Stimulated activated CD8-positive, alpha-beta memory T cell treated with anti-CD3 and anti-CD28 coated beads, Interleukin-7, amount 100 ng/mL, for 24 hours (primary cell): Measurements from ENCODE around the gene PDAP1.
"Not testable (repeated sequence)": the region's sequence is repeated elsewhere in the genome, so short reads cannot be mapped to it uniquely, and the experiment has no call there.

Experiments used
- DNase-seq: peaks from one replicate; pipeline ENCODE4 v3.0.0-alpha.2; 2020; ENCODE audit warnings: low read depth

Gene PDAP1

DNA sequence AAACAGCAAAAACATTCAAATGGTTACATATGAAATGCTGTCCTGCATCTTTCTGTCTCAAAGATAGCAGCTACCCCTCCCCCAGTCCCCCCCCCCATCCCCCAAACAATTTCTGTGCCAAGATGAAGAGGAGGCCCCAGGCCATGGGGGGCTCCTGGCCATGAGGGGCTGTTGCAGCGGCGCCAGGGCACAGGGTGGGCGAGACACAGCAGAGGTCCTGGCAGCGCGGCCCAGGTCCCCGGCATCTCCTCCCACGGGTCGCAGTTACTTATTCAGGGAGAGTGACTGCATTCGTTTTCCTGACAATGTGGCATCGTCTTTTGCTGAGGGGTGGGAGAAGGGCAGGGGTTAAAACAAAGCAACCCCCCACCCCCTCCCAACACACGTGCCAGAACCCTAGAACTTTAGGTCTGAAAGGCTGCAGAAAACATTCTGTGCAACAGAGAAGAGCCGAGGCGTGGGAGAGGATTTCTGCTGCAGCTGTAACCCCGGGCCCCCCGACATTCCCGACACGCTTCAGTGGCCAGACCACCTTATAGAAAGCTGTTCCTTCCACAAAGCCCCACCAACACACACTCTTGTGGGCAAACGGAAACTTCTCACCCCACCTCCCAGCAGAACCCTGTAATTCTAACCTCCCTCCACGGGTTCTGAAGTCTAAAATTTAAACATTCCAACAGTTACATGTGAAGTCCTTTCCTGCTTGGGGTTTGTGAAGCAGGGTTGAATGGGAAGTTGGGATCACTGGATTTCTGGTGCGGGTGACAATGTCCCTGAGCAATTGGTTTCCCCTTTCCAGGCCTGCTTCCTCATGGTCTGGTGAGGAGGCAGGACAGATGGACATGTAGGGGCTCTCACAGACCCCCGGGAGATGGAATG, 11.7 kb downstream of the PDAP1 start:
- no peak for DNase-seq

DNA sequence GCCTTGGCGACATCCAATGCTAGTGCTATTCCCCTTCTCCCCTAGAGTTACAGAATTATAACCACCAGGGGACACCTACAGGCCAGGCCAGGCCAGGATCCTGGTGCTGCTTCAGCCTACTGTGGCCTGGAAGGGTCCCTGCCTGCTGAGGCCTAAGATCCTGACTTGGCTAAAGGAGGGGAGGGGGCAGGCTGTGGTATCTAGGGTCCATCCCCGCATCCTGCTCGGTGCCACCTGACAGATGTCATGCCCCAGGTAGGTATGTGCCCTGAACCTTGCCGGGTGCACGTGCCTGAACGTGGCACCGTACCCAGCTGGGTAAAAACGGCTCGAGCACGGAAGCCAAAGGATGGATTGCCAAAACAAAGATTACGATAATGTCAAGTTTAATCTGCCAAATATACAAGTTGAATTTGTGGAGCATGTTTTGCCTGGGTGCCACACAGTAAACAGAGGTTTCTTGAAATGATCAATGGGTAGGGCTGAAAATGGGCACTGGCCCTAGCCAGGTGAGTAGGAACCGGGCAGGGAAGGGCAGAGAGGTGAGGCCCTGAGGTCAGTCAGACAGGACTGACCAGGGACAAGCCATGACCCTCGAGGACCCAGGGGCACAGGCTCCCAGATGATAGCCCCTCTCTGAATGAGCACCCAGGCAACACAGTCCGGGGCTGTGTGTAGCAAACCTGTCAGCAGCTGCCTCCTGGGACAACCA, 12.6 kb downstream of the PDAP1 start:
- DNase-seq, result no peak

DNA sequence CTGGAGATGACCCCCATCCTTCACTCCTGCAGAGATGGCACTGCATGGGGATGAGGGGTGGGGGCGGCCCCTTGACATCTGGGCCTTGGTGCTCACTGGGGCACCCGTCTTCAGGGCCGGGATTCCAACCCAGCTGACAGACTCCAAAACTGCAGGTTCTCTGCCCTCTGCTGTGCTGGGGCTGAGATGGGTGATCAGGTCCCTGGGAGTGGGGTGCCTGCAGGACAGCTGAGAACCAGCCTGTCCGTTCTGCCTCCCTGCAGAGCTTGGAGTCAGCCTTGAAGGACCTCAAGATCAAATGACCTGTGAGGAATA, 14.3 kb downstream of the PDAP1 start:
- DNase-seq, result no peak

DNA sequence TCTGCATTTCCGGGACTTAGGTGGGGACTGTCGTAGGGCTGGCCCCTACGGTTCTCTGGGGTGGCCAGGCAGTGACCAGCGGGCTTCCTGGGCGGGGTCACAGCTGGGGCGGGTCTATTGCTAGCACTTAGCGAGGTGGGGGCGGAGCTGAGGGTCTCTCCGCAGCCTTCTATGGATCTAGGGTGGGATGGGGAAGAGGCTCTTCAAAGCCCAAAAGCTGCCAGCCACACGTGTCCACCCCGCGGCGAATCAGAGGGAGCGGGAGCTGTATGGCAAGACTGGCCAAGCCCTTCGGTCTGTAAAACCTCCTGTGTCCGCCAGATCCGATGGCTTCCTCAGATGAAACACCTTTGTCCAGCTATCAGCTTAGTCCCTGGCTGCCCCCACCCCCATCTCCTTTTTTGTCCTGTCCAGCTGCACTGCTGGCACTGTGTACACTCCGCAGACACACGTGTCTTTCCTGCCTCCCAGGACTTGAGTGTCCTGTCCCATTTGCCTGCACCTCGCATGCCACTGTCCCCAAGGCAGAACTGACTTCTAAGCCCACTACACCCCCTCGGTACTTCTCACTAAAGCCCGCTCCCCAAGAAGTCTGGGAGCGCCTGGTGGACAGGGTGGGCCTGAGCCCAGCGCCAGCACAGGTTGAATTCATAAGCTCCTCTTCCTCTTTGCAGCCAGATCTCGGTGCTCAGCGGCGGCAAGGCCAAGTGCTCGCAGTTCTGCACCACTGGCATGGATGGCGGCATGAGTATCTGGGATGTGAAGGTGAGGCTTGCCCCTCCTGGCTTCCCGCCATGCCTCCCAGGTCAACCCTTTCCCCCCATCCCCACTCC, 14.8 kb downstream of the PDAP1 start:
- no peak for DNase-seq

DNA sequence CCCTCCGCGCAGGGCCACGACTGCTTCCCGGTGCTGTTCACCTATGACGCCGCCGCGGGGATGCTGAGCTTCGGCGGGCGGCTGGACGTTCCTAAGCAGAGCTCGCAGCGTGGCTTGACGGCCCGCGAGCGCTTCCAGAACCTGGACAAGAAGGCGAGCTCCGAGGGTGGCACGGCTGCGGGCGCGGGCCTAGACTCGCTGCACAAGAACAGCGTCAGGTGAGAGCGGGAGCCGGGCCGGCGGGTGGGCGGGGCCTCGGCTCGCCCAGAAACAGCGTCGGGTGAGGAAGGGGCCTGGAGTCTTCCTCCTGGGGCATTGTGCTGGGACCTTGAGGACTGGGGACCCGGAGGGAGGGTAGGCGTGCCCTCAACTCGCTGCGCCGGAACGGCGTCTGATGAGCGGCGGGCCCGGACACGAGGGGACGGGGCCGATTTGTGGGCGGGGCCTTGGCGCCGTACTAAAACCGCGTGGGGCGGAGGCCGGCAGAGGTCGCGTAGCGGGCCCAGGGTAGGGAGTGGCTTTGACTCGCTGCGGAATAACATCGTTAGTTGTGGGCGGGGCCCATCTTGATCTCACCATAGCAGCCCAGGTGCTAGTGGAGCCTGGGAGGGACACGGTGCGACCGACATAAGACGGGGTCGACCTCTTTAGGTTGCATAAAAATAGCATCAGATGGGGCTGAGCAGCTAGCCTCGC, 15.6 kb downstream of the PDAP1 start:
- DNase-seq, result no peak

DNA sequence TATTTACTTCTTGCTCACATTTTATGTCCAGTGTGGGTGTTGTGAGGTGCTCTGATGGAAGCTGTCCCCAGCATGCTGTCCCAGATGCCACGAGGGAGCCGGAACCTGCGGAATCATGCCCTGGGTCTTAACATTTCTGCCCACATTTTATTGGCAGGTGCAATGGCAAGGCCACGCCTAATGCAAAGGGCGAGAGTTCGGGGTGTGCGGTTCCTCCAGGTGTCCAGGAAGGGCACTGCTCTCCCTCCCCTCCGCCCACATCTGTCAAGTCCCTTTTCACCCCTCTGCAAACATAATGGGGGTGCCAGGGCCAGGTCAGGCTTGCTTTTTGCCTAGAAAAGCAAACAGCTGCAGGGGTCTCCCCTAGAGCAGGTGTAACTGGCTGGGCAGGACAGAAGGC, 16.4 kb downstream of the PDAP1 start:
- DNase-seq, result no peak

DNA sequence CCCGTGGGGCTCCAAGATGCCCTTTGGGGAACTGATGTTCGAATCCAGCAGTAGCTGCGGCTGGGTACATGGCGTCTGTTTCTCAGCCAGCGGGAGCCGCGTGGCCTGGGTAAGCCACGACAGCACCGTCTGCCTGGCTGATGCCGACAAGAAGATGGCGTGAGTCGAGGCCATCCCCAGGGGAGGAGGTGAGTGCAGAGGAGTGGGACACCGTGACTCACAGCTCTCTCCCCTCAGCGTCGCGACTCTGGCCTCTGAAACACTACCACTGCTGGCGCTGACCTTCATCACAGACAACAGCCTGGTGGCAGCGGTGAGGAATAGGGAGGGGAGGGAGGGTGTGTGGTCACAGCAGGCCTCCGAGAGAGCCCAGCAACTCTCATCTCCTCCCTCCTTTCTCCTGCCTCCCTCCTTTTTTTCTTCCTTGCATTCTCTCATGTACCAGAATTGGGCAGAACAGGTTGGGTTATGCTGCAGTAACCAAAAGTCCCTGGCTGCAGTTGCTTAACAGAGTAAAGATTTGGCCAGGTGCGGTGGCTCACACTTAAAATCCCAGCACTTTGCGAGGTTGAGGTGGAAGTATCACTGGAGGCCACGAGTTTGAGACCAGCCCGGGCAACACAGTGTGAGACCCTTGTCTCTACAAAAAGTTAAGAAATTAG, 17.3 kb downstream of the PDAP1 start:
- no peak for DNase-seq

DNA sequence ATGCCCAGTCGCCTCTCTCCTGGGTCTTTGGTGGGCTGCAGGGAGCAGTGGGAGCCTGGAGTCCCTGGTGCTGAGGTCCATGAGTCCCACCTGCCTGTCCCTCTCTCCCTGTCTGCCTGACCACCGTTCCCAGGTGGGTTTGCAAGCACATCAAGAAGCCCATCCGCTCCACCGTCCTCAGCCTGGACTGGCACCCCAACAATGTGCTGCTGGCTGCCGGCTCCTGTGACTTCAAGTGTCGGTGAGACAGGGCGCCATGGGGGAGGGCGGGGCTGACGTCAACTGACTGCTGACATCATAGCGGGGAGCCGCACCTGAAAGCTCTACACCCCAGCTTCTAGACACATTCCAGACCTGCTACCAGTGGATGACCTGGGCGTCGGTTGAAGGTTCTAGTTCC, 18.6 kb downstream of the PDAP1 start:
- no peak for DNase-seq

DNA sequence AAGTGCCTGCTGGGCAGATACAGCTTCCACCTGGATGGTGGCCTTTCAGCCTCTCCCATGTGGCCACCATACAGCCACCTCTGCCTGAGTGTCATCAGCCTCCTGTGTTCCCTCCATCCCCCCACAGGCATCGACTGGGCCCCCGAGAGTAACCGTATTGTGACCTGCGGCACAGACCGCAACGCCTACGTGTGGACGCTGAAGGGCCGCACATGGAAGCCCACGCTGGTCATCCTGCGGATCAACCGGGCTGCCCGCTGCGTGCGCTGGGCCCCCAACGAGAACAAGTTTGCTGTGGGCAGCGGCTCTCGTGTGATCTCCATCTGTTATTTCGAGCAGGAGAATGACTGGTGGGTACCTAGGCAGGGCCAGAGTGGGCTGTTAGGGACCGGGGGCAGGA, 20.5 kb downstream of the PDAP1 start:
- DNase-seq, result no peak

DNA sequence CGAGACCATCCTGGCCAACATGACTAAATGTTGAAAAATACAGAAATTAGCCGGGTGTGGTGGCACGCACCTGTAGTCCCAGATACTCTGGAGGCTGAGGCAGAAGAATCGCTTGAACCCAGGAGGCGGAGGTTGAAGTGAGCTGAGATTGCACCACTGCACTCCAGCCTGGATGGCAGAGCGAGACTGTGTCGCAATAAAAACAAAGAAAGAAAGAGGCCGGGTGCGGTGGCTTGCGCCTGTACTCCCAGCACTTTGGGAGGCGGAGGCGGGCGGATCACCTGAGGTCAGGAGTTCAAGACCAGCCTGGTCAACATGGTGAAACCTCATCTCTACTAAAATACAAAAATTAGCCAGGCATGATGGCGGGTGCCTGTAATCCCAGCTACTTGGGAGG, 21.2 kb downstream of the PDAP1 start:
- DNase-seq, result not testable (repeated sequence)

DNA sequence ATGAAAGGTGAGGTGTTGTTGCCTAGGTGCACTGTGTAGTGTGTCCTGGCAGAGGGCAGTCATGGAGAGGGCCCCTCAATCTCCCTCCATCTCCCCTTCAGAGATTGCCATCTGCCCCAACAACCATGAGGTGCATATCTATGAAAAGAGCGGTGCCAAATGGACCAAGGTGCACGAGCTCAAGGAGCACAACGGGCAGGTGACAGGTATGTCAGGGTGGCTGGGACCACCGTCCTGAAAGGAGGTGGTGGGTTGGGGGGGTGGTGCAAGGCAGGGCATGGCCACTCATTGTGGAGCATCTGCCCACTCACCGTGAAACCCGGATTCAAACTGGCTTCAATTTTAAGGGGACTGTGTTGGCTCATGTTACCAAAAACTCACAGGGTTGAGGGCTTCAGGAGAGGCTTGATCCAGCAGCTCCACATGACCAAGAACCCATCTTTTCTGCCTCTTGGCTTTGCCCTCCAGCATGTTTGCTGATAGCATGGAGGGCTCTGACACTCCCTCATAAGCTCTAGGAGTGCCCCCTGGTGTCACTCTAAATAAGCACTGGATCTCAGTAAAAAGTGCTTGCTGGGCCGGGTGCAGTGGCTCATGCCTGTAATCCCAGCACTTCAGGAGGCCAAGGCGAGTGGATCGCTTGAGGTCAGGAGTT, 21.7 kb downstream of the PDAP1 start:
- no peak for DNase-seq

DNA sequence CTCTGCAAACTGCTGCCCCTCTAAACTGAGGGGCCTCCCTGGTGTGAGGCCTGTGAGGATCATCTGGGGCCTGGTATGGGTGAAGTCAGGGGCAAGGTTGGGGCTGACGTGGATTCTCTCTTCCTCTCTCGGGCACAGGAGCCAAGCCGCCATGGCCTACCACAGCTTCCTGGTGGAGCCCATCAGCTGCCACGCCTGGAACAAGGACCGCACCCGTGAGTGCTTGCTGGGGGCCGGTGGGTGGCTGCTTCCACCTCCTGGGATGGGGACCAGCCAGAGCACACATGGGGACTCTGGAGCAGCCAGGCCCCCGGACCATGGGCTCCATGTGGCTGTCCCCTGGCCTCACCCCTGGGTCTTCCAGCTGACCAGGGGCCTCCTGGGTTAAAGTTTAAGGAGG, 22.8 kb downstream of the PDAP1 start:
- no peak for DNase-seq

DNA sequence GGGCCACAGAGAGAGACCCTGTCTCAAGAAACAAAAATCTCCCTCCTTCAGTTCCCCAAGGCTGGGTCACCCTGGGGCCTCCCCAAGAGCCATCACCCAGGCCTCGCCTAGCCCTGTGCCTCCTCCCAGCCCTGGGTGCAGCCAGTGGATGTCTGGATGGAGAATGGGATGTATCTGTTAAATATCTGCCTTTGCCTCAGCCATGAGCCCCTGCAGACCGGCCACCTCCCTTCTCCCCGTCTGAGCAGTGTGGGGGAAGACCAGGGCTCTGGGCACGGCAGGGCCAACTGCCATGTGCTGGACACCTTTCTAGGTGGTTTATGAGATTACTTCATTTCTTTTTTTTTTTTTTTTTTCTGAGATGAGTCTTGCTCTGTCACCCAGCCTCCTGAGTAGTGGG, 23.9 kb downstream of the PDAP1 start:
- DNase-seq, result no peak

DNA sequence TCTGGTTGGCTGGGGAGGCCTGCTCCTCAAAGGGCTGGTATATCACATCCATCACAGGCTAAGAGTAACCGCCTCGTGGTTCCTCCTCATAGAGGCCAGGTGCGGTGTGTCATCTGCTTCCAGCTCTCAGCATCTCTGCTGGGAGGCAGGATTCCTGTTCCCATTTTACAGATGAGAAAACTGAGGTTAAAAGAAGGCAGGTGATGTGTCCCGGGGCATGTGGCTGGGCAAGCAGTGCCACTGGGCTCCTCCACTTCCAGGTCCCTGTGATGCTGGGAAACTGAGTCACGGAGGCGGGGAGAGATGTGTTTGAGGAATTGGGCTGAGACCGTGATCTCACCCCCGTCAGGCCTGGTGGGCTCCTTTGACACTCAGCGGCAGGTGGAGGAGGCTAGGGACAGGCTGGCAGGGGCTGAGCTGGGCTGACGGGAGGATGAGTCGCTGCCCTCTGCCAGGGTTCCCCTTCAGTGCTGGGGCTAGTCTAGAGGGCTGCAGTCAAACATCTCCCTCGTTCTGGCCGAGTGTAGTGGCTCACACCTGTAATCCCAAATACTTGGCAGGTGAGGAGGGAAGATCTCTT, 24.5 kb downstream of the PDAP1 start:
- DNase-seq, result no peak

DNA sequence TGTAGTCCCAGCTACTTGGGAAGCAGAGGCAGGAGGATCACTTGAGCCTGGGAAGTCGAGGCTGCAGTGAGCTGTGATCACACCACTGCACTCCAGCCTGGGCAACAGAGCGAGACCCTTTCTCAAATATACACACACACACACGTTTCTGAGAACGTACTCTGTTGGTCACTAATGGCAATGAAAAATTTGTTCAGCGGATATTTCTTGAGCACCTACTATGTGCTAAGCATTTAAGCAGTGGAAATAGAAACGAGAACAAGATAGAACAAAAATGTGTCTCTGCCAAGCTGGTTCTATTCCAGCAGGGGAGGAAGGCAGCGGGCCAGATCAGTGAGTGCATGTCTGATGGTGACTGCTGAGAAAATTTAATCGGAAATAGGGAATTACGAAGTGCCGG, 25.2 kb downstream of the PDAP1 start:
- no peak for DNase-seq

DNA sequence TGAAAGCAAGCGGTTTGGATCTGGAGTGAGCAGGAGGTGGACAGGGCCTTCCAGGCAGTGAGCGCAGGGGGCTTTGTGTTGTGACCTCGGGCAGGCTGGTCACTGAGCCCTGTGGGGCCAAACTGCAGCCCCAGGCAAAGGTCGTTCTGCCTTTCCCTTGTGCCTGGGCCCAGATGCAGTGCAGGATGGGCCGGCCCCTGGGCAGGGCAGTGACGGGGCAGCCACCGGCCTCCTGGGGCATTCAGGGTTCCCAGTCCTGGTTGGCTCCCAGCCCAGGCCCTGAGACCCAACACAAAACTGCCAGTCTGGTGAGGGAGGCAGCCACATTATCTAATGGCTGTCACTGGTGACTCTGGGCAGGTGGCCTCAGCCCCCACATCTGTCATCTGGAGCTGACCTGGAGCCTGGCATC, 26.7 kb downstream of the PDAP1 start:
- no peak for DNase-seq

DNA sequence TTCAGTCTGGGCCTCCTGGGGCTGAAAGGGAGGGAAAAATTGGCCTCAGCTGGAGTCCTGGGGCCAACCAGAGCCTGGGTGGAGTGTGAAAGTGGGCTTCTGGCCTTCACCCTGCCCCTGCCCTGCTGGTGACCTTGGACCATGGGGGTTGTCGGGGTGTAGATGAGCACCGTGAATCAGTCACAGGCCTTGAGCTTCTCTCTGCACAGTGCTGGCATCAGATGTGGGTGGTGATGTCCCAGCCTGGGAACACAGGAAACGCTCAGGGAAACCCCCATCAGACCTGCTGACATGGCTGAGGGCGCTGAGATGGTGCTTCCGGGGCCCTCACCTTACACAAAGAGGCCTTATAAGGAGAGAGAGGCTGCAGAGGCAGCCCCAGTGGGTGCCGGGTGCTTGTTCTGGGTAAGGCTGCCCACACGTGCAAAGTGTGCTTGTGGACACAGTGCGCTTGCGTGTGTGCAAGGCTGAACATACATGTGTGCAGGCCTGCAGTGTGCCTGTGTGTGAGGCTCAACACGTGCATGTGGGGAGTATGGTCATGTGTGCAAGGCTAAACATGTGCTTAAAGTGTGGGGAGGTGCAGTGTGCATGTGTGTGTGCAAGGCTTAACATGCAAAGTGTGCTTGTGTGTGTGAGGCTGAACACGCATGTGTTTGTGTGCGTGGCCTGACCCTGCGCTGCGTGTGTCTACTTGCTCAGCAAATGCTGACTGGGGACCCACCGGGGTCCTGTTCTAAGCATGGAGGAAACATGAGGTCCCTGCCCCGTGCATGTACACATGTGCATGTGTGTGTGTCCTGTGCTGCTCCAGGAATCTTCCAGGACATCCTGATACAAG, 27.4 kb downstream of the PDAP1 start:
- peak; percentile 79 for DNase-seq

DNA sequence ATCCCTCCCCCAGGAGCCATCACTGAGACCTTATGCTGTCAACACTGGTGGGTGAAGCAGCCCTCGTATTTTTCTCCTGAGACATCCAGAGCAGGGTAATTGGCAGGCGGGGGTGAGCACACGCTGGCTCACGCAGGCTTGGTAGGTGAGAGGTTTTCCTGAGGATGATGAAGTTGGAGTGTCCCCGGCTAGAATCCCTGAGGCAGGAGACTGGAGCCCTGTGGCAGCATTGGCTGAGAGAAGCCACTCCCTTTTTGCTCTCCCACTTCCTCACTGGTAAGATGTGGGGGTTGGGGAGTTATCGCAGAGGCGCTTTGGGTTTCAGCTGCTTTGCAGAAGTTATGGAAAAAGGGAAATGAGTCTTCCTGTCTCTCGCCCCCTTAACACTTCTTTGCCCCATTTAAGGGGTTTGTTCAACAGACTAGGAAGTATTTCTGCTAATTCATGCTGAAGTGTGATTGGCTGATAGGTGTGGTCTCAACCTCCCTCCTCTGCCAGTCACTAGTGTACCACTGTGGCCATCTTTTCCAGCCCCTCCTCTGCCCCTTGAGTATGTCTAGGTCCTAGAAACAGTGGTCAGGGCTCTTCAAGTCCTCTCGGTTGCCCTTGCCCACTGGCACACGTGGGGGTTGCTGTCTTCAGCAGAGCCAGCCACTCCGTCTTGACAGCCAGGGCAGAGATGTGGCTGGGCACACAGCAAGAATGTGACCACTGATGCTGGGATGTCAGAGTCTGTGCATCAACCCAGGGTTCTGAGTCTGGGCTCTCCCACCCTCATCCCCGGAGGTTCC, 28.2 kb downstream of the PDAP1 start:
- DNase-seq, result no peak

DNA sequence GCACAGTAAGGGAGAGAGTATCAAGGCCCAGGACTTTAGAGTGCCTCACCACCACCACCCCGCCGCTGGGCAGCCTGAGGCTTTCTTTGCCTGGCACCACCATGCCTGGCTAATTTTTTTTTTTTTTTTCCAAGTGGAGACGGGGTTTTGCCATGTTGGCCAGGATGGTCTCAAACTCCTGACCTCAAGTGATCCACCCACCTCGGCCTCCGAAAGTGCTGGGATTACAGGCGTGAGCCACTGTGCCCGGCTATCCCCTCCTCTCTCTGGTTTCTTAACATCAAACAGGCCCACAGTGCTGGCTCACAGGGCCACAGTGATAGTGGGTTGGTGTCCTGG, 28.7 kb downstream of the PDAP1 start:
- DNase-seq, result not testable (repeated sequence)
